ENCODE results near the gene MBTPS1. TPM values are rescaled to one million over a fixed set of nuclear protein-coding genes. Genes with fewer than 3 reads are reported as not detected.

MBTPS1 gene
- total RNA-seq, 1 donor from 2014 or later = 136 TPM

DNA sequence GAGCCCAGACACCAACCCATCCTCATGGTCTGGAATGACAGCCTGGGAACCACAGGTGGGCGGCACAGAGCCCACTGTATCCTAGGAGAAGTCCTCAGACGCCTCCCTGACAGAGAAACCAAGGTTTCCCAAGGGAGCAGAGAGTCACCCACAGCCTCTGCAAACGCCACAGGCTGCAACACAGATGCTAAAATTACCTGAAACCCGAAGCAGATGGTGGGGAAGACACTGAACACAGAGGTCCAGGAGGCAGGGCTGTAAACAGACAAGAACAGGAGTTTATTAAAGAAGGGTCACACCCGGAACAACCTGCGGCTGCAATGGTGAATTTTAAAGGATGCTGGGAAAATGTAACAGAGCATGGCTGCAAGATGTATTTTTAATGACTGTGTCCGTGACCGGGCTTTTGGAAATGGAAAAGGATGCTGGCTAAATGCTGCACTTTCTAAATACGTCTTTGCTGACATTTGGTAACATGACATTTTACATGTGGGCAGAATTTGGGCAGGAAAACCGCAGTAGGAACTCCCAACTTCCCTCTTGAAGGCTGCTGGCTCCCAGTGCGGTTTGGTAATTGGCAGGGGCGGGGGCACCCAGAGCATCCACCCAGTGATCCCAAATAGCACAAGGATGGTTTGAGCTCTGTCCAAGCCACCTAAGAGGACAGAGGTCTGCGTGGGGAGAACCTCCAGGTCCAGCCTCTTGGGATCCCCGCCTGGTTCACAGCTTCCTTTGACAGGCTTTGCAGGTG lies 87.3 kb downstream of the MBTPS1 start:
- DNase-seq (ENCODE audit: extremely low spot score, unreplicated experiment) = no peak
- peaks cover 22% of the 10 kb centered on the region for H3K27me3 Mint-ChIP-seq (ENCODE audit: unreplicated experiment)

DNA sequence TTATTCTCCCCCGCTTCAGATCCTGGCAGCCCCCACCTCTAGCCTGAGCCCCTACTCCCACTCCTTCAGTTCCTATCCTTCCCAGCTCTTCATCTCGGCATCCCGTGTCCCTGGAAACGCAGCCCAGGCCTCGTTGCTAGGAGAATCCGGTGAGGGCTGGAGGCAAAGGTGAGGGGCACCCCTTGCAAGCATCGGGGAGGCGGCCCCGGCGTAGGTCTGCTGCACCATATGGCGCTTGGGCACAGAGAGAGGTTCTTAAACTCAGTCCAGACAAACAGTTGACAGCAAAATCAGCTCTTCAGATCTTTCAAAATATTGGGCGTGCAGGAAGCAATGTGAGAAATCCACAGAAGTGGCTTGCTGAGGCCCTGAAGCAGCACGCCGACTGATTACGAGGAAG lies 89.1 kb downstream of the MBTPS1 start:
- no peak for TF ChIP-seq CTCF (IDR thresholded peaks at IDR 0.05)
- Mint-ChIP-seq H3K9me3 (ENCODE audit: unreplicated experiment) (no peaks in the 10 kb centered on the region), H3K27ac (ENCODE audit: unreplicated experiment) (no peak overlapping the region), H3K27me3 (ENCODE audit: unreplicated experiment) (peaks cover 20% of the 10 kb centered on the region), H3K4me1 (ENCODE audit: unreplicated experiment) (peaks cover 13% of the 10 kb centered on the region), H3K36me3 (ENCODE audit: unreplicated experiment) (no peaks in the 10 kb centered on the region), H3K4me3 (ENCODE audit: unreplicated experiment) (no peak overlapping the region)
- no peak for DNase-seq (ENCODE audit: extremely low spot score, unreplicated experiment)

More for the DNA sequence above, 87.3 kb downstream of the MBTPS1 start:
- no peaks in the 10 kb centered on the region for H3K36me3 Mint-ChIP-seq (ENCODE audit: unreplicated experiment)
- TF ChIP-seq CTCF (IDR thresholded peaks at IDR 0.05) = no peak
- no peak overlapping the region for H3K27ac Mint-ChIP-seq (ENCODE audit: unreplicated experiment)
- H3K4me1 Mint-ChIP-seq (ENCODE audit: unreplicated experiment) = peaks cover 7% of the 10 kb centered on the region
- no peak overlapping the region for H3K4me3 Mint-ChIP-seq (ENCODE audit: unreplicated experiment)
- H3K9me3 Mint-ChIP-seq (ENCODE audit: unreplicated experiment) = no peaks in the 10 kb centered on the region

DNA sequence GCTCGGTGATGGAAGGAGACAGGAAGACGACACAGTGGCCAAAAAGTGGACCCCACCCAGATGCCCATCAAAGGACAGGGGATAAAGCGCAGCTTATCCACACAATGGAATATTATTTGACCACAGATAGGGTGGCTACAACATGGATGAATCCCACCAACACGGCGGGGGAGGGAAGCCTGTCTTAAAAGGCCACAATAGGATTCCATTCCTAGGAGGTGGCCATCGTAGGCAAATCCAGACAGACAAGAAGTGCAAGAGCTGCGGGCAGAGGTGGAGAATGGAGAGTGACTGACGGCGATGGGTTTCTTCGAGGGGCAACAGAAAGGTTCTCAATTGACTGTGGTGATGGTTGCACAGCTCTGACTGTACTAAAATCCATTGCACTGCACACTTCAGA lies 90.1 kb downstream of the MBTPS1 start:
- DNase-seq (ENCODE audit: extremely low spot score, unreplicated experiment) = no peak
- TF ChIP-seq CTCF (IDR thresholded peaks at IDR 0.05) = no peak
- H3K4me3 Mint-ChIP-seq (ENCODE audit: unreplicated experiment) = no peak overlapping the region
- peaks cover 20% of the 10 kb centered on the region for H3K27me3 Mint-ChIP-seq (ENCODE audit: unreplicated experiment)
- peaks cover under 1% of the 10 kb centered on the region for H3K36me3 Mint-ChIP-seq (ENCODE audit: unreplicated experiment)
- H3K9me3 Mint-ChIP-seq (ENCODE audit: unreplicated experiment) = peaks cover 2% of the 10 kb centered on the region
- H3K4me1 Mint-ChIP-seq (ENCODE audit: unreplicated experiment) = peaks cover 13% of the 10 kb centered on the region
- no peak overlapping the region for H3K27ac Mint-ChIP-seq (ENCODE audit: unreplicated experiment)

- Mint-ChIP-seq H3K9me3 (ENCODE audit: unreplicated experiment) (peaks cover 5% of the 10 kb centered on the region), H3K27ac (ENCODE audit: unreplicated experiment) (peak overlapping the region; percentile 47), H3K36me3 (ENCODE audit: unreplicated experiment) (peaks cover 2% of the 10 kb centered on the region), H3K4me3 (ENCODE audit: unreplicated experiment) (no peak overlapping the region), H3K4me1 (ENCODE audit: unreplicated experiment) (peaks cover 13% of the 10 kb centered on the region), H3K27me3 (ENCODE audit: unreplicated experiment) (peaks cover 8% of the 10 kb centered on the region)
- TF ChIP-seq CTCF (IDR thresholded peaks at IDR 0.05) = no peak
- DNase-seq (ENCODE audit: extremely low spot score, unreplicated experiment) = no peak
Measured at GRCh38 chr16:84024854-84025253, 91.9 kb downstream of the MBTPS1 start.

- DNase-seq (ENCODE audit: extremely low spot score, unreplicated experiment) = no peak
- no peak for TF ChIP-seq CTCF (IDR thresholded peaks at IDR 0.05)
- Mint-ChIP-seq H3K36me3 (ENCODE audit: unreplicated experiment) (peaks cover 2% of the 10 kb centered on the region), H3K4me3 (ENCODE audit: unreplicated experiment) (no peak overlapping the region), H3K27ac (ENCODE audit: unreplicated experiment) (no peak overlapping the region), H3K4me1 (ENCODE audit: unreplicated experiment) (peaks cover 13% of the 10 kb centered on the region), H3K9me3 (ENCODE audit: unreplicated experiment) (peaks cover 11% of the 10 kb centered on the region), H3K27me3 (ENCODE audit: unreplicated experiment) (peaks cover under 1% of the 10 kb centered on the region)
Measured at GRCh38 chr16:84022644-84023043, 94.1 kb downstream of the MBTPS1 start.
